A549 (cell line): Measurements from ENCODE around the gene NHLRC2. TPM values are rescaled to one million over a fixed set of nuclear protein-coding genes. Genes with fewer than 3 reads are reported as not detected.

Source experiments
- ATAC-seq, 2 experiments: fragments of 200-7000 bp in 1 of 2; fragments of >200 bp in 1 of 2; cut with Nextera tagmentation in 1 of 2; cut with Tn5 transposase in 1 of 2; 3 replicates each; pipeline versions ENCODE4 v1.8.0 to v1.9.1; 2018 to 2020; ENCODE audit warnings: mild to moderate bottlenecking in 1 of 2, moderate library complexity in 1 of 2
- CTCF ChIA-PET: fragments of 300-600 bp; sonication (Branson Sonifier 250); formaldehyde crosslinking; extraction: SDS; loops from one replicate; lab custom pipeline; 2021; ENCODE audit warnings: antibody characterized with exemption, inconsistent platforms; lab: Yijun Ruan, JAX
- POLR2A ChIA-PET: fragments of 350-600 bp; formaldehyde crosslinking; extraction: SDS; loops from one replicate; lab custom pipeline; 2021; ENCODE audit warnings: antibody characterized with exemption, inconsistent platforms; lab: Yijun Ruan, JAX
- DNase-seq, 2 experiments: peaks; one replicate each; pipeline versions ENCODE4 v3.0.0 to v3.0.0-alpha.2; 2011 to 2016; ENCODE audit warnings: low read depth in 1 of 2, low spot score in 1 of 2
- FAIRE-seq: peaks from 2 replicates; lab custom pipeline; 2011; peaks lifted over from hg19 to GRCh38; lab: Jason Lieb, UNC
- H3K27ac ChIP-seq, 2 experiments: fragments of >200 bp; sonication (Bioruptor Twin); formaldehyde crosslinking; 3 replicates each; pipeline ENCODE4 v1.5.1; 2016 to 2017
- H3K4me1 ChIP-seq: fragments of >200 bp; sonication (Bioruptor Twin); formaldehyde crosslinking; 3 replicates; pipeline ENCODE4 v1.6.1; 2016
- H3K4me2 ChIP-seq: fragments of >200 bp; sonication (Bioruptor Twin); formaldehyde crosslinking; 3 replicates; pipeline ENCODE4 v1.6.1; 2016
- H3K4me3 ChIP-seq: fragments of >200 bp; sonication (Bioruptor Twin); formaldehyde crosslinking; 3 replicates; pipeline ENCODE4 v1.5.1; 2016
- H3K9me3 ChIP-seq: fragments of >200 bp; sonication (Bioruptor Twin); formaldehyde crosslinking; 3 replicates; pipeline ENCODE4 v1.6.1; 2016
- EP300 ChIP-seq, 2 experiments: fragments of >200 bp; sonication (Bioruptor Twin); formaldehyde crosslinking; IDR thresholded peaks; 2 replicates in 1 of 2; 3 replicates in 1 of 2; pipeline ENCODE4 v1.6.1; 2016 to 2017
- ESRRA ChIP-seq: fragments of 150-350 bp; IDR thresholded peaks from 2 replicates; pipeline ENCODE4 v1.6.1; 2014; ENCODE audit warnings: mild to moderate bottlenecking, low read length, borderline replicate concordance
- FOSL2 ChIP-seq, 2 experiments: fragments of 450-650 bp in 1 of 2; fragments of >200 bp in 1 of 2; sonication (Bioruptor Twin) in 1 of 2; formaldehyde crosslinking; IDR thresholded peaks; 2 replicates each; pipeline versions ENCODE4 v1.5.0 to v1.6.1; 2016 to 2020; ENCODE audit warnings: mild to moderate bottlenecking in 1 of 2, moderate library complexity in 1 of 2
- FOXS1 ChIP-seq: fragments of 250-450 bp; sonication (Bioruptor Pico); IDR thresholded peaks from 2 replicates; pipeline ENCODE4 v1.5.0; 2020; ENCODE audit warnings: mild to moderate bottlenecking, moderate library complexity
- GATA3 ChIP-seq: IDR thresholded peaks from 2 replicates; pipeline ENCODE4 v1.6.1; 2012; ENCODE audit warnings: borderline replicate concordance
- HDAC2 ChIP-seq: fragments of 200-600 bp; sonication (generic); IDR thresholded peaks from 2 replicates; pipeline ENCODE4 v1.6.1; 2016
- JUN ChIP-seq, 2 experiments: fragments of >200 bp; sonication (Bioruptor Twin); formaldehyde crosslinking; IDR thresholded peaks; 2 replicates in 1 of 2; 3 replicates in 1 of 2; pipeline ENCODE4 v1.6.1; 2016 to 2017
- MAFK ChIP-seq: fragments of 450-650 bp; IDR thresholded peaks from 2 replicates; pipeline ENCODE4 v1.6.1; 2014; ENCODE audit not compliant: partially characterized antibody
- MAZ ChIP-seq: fragments of 150-350 bp; IDR thresholded peaks from 2 replicates; pipeline ENCODE4 v1.6.1; 2014; ENCODE audit warnings: antibody characterized with exemption, low read depth, low read length, borderline replicate concordance
- NR3C1 ChIP-seq: fragments of >200 bp; sonication (Bioruptor Twin); formaldehyde crosslinking; IDR thresholded peaks from 3 replicates; pipeline ENCODE4 v1.6.1; 2017
- PHF8 ChIP-seq: fragments of 200-600 bp; sonication (generic); IDR thresholded peaks from 2 replicates; pipeline ENCODE4 v1.6.1; 2016; ENCODE audit warnings: low read depth, mild to moderate bottlenecking, antibody characterized with exemption, moderate library complexity, borderline replicate concordance
- POLR2AphosphoS2 ChIP-seq: conservative IDR thresholded peaks from 2 replicates; pipeline ENCODE4 v1.6.1; 2012; ENCODE audit warnings: low read length, improper control_type of control experiment, inconsistent platforms
- RAD21 ChIP-seq, 2 experiments: fragments of >200 bp in 1 of 2; sonication (Bioruptor Twin) in 1 of 2; formaldehyde crosslinking in 1 of 2; IDR thresholded peaks in 1 of 2; conservative IDR thresholded peaks in 1 of 2; 2 replicates in 1 of 2; 3 replicates in 1 of 2; pipeline ENCODE4 v1.6.1; 2012 to 2018; ENCODE audit warnings: inconsistent platforms in 1 of 2
- RARB ChIP-seq: fragments of 250-450 bp; sonication (Bioruptor Pico); IDR thresholded peaks from 2 replicates; pipeline ENCODE4 v1.8.0; 2021; ENCODE audit warnings: mild to moderate bottlenecking, moderate library complexity
- RFX5 ChIP-seq: fragments of 450-650 bp; IDR thresholded peaks from 2 replicates; pipeline ENCODE4 v1.7.1; 2014; ENCODE audit warnings: antibody characterized with exemption, mild to moderate bottlenecking, moderate library complexity
- TFCP2L1 ChIP-seq: fragments of 250-450 bp; sonication (Bioruptor Pico); IDR thresholded peaks from 2 replicates; pipeline ENCODE4 v1.5.0; 2021; ENCODE audit warnings: mild to moderate bottlenecking
- ZC3H11A ChIP-seq: fragments of 450-650 bp; IDR thresholded peaks from 2 replicates; pipeline ENCODE4 v1.6.1; 2014; ENCODE audit warnings: antibody characterized with exemption, mild to moderate bottlenecking
- WGBS: methylation state at CpG from one replicate; pipeline ENCODE4 v1.1.6; 2017; ENCODE audit errors: missing lambda C conversion rate; 5-methylcytosine and 5-hydroxymethylcytosine counted together
- polyA plus RNA-seq, 4 experiments: library from polyadenylated mRNA; depleted of rRNA in 3 of 4; stranded (reverse); fragments of >200 nt; fragmentation: RNase III in 1 of 4; extraction: RNeasy Plus Mini Kit Qiagen cat#74134 plus additional on column Dnase treatment in 1 of 4; gene quantifications; 2 replicates in 3 of 4; 3 replicates in 1 of 4; pipeline ENCODE4 v1.2.3, GENCODE V29; 2011 to 2017
- TF ChIP-seq, protein P1 (sequence below): fragments of 150-350 bp; IDR thresholded peaks from 2 replicates; pipeline ENCODE4 v1.6.1; 2014; ENCODE audit warnings: low read depth, mild to moderate bottlenecking, low read length
- TF ChIP-seq, protein P2 (sequence below): fragments of 450-650 bp; IDR thresholded peaks from 2 replicates; pipeline ENCODE4 v1.6.1; 2014; ENCODE audit warnings: antibody characterized with exemption
- TF ChIP-seq, protein P3 (sequence below): fragments of 200-600 bp; sonication (generic); IDR thresholded peaks from 2 replicates; pipeline ENCODE4 v1.6.1; 2016; ENCODE audit warnings: antibody characterized with exemption, mild to moderate bottlenecking, moderate library complexity
- TF ChIP-seq, protein P4 (sequence below): fragments of >200 bp; sonication (Bioruptor Twin); formaldehyde crosslinking; IDR thresholded peaks from 3 replicates; pipeline ENCODE4 v1.6.1; 2016

The NHLRC2 gene
- polyA plus RNA-seq, 2 of the 4 experiments (the other 2 are of a cell fraction) = 4.9 to 17.3 TPM

DNA sequence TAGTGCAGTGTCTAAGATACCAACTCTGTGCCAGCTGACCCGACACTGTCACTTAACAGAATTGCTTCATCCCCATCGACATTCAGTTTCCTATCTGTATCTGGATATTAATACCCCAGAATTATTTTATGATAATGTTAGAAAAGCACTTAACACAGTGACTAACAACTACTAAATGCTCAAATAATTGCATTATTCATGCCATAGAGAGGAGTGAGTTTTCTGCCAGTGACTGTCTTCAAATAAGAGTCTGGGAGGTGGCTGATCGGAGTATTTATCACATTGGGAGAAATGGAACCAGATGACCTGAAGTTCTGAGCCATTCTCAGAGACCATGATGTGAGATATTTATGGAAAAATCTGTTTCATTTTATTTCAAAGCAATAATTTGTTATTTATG, 65.7 kb downstream of the NHLRC2 start:
- POLR2A ChIA-PET = no interaction called here

DNA sequence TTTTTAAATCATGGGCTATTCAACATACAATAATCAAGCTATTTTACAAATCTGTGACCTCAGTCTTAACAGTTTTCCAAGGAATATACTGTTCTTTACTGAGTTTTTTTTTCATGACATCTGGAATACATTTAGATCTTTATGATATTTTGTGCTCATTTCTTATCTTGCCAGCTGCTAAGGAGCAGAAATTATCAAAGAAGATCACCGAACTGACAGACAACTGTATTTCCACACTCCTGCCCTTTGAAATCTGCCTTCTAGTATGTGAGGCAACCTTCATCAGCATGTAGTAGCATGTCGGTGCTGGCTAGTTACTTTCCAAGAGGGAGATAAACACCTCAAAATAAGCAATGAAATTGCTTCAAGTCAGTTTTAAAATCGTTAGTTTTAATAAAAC, 66.4 kb downstream of the NHLRC2 start:
- FAIRE-seq (no peak), ATAC-seq (no peak), DNase-seq (no peak)
- WGBS = 61% methylated on average over 3 of the region's 3 CpGs
- no peak overlapping the region for H3K27ac ChIP-seq
- CTCF ChIA-PET = interaction anchor here (1.3 kb wide), 1 partner anchor 22 kb away, joined by 3 read pairs; no protein-coding TSS in a partner anchor
- H3K9me3 ChIP-seq = peaks cover 12% of the 10 kb centered on the region; the same call in 1 of the 3 replicates
- TF ChIP-seq HDAC2 (no peak), EP300 (IDR thresholded peaks at IDR 0.05) (no peak), MAFK (no peak), FOXS1 (CRISPR knock-in tag) (no peak), GATA3 (no peak), RARB (CRISPR knock-in tag) (no peak), ZC3H11A (no peak), NR3C1 (no peak), TFCP2L1 (CRISPR knock-in tag) (no peak)
- TF ChIP-seq, protein P1, sequence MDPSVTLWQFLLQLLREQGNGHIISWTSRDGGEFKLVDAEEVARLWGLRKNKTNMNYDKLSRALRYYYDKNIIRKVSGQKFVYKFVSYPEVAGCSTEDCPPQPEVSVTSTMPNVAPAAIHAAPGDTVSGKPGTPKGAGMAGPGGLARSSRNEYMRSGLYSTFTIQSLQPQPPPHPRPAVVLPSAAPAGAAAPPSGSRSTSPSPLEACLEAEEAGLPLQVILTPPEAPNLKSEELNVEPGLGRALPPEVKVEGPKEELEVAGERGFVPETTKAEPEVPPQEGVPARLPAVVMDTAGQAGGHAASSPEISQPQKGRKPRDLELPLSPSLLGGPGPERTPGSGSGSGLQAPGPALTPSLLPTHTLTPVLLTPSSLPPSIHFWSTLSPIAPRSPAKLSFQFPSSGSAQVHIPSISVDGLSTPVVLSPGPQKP = no peak
- TF ChIP-seq, protein P2, sequence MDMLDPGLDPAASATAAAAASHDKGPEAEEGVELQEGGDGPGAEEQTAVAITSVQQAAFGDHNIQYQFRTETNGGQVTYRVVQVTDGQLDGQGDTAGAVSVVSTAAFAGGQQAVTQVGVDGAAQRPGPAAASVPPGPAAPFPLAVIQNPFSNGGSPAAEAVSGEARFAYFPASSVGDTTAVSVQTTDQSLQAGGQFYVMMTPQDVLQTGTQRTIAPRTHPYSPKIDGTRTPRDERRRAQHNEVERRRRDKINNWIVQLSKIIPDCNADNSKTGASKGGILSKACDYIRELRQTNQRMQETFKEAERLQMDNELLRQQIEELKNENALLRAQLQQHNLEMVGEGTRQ = no peak
- TF ChIP-seq, protein P3, sequence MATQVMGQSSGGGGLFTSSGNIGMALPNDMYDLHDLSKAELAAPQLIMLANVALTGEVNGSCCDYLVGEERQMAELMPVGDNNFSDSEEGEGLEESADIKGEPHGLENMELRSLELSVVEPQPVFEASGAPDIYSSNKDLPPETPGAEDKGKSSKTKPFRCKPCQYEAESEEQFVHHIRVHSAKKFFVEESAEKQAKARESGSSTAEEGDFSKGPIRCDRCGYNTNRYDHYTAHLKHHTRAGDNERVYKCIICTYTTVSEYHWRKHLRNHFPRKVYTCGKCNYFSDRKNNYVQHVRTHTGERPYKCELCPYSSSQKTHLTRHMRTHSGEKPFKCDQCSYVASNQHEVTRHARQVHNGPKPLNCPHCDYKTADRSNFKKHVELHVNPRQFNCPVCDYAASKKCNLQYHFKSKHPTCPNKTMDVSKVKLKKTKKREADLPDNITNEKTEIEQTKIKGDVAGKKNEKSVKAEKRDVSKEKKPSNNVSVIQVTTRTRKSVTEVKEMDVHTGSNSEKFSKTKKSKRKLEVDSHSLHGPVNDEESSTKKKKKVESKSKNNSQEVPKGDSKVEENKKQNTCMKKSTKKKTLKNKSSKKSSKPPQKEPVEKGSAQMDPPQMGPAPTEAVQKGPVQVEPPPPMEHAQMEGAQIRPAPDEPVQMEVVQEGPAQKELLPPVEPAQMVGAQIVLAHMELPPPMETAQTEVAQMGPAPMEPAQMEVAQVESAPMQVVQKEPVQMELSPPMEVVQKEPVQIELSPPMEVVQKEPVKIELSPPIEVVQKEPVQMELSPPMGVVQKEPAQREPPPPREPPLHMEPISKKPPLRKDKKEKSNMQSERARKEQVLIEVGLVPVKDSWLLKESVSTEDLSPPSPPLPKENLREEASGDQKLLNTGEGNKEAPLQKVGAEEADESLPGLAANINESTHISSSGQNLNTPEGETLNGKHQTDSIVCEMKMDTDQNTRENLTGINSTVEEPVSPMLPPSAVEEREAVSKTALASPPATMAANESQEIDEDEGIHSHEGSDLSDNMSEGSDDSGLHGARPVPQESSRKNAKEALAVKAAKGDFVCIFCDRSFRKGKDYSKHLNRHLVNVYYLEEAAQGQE = no peak
- no peak overlapping the region for H3K4me3 ChIP-seq
- no peak overlapping the region for H3K4me2 ChIP-seq
- H3K4me1 ChIP-seq = peaks cover 4% of the 10 kb centered on the region; the same call in 2 of the 3 replicates
- POLR2A ChIA-PET = no interaction called here

More for the DNA sequence above, 65.7 kb downstream of the NHLRC2 start:
- Histone ChIP-seq H3K4me3 (no peak overlapping the region), H3K4me1 (peaks cover 7% of the 10 kb centered on the region; the same call in 2 of the 3 replicates), H3K27ac (no peak overlapping the region), H3K9me3 (peaks cover 9% of the 10 kb centered on the region; the same call in 1 of the 3 replicates), H3K4me2 (no peak overlapping the region)
- WGBS = 73% methylated on average over 3 of the region's 3 CpGs
- CTCF ChIA-PET = interaction anchor here (1.3 kb wide), 1 partner anchor 21 kb away, joined by 3 read pairs; no protein-coding TSS in a partner anchor
- DNase-seq (no peak), ATAC-seq (no peak), FAIRE-seq (no peak)
- TF ChIP-seq, protein P4, sequence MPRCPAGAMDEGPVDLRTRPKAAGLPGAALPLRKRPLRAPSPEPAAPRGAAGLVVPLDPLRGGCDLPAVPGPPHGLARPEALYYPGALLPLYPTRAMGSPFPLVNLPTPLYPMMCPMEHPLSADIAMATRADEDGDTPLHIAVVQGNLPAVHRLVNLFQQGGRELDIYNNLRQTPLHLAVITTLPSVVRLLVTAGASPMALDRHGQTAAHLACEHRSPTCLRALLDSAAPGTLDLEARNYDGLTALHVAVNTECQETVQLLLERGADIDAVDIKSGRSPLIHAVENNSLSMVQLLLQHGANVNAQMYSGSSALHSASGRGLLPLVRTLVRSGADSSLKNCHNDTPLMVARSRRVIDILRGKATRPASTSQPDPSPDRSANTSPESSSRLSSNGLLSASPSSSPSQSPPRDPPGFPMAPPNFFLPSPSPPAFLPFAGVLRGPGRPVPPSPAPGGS = no peak
- TF ChIP-seq MAZ (no peak), FOSL2 (IDR thresholded peaks at IDR 0.05) (no peak), FOSL2 (CRISPR knock-in tag; IDR thresholded peaks at IDR 0.05) (no peak), RFX5 (no peak), POLR2AphosphoS2 (no peak), JUN (IDR thresholded peaks at IDR 0.05) (no peak), PHF8 (no peak), RAD21 (conservative IDR thresholded peaks at IDR 0.05 in 1 of 2, IDR thresholded peaks at IDR 0.05 in 1 of 2) (no peak), ESRRA (no peak)
- TF ChIP-seq, protein P2 = no peak
